ENCODE results near the gene RNF223.

DNA sequence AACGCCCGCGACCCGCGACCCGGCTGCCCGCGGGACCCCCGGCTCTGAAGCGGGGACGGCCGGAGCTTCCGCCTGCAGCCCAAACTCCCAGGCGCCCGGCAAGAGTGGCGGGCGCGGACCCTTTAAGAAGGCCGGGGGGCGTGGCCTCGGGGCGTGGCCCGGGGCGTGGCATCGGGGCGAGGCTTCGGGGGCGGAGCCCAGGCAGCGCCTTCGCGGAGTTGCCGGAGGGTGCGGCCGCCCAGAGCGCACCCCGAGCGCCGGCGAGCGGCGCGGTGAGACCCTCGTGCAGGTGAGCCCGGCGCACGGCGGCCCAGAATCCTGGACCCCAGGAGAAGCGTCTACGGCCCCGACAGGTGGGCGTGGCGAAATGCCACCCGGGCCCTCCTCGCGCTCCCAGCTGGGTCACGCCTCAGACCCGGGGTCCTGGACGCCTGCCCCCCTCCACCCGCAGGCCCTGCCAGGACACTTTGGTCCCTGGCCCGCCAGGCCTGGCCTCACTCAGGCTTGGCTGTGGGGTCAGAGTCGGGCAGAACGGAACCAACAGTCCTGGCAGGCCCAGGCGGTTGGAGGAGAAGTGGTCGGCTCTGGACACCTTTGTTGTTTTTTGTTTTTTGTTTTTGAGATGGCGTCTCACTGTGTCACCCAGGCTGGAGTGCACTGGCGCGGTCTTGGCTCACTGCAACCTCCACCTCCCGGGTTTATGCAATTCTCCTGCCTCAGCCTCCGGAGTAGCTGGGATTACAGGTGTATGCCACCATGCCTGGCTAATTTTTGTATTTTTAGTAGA lies 14.4 kb downstream of the RNF223 start:
- TF ChIP-seq, protein P1, sequence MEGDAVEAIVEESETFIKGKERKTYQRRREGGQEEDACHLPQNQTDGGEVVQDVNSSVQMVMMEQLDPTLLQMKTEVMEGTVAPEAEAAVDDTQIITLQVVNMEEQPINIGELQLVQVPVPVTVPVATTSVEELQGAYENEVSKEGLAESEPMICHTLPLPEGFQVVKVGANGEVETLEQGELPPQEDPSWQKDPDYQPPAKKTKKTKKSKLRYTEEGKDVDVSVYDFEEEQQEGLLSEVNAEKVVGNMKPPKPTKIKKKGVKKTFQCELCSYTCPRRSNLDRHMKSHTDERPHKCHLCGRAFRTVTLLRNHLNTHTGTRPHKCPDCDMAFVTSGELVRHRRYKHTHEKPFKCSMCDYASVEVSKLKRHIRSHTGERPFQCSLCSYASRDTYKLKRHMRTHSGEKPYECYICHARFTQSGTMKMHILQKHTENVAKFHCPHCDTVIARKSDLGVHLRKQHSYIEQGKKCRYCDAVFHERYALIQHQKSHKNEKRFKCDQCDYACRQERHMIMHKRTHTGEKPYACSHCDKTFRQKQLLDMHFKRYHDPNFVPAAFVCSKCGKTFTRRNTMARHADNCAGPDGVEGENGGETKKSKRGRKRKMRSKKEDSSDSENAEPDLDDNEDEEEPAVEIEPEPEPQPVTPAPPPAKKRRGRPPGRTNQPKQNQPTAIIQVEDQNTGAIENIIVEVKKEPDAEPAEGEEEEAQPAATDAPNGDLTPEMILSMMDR (IDR thresholded peaks at IDR 0.05) = peak in 1 of 7 experiments; percentile 9
- TF ChIP-seq POLR2AphosphoS5 (IDR thresholded peaks at IDR 0.05) = peak in 1 of 3 donors; percentile 18
- TF ChIP-seq POLR2A (IDR thresholded peaks at IDR 0.05) = no peak

All from stomach (tissue), 4 donors.